Vagina (tissue), 2 donors: ENCODE measurements around the gene PLEKHM3.

Experiments used
- POLR2A ChIP-seq, 2 donors: fragments of 450-650 bp; IDR thresholded peaks; one replicate each; pipeline ENCODE4 v1.6.1; 2017; ENCODE audit warnings: antibody characterized with exemption in 2 of 2, mild to moderate bottlenecking in 2 of 2, moderate library complexity in 2 of 2
- POLR2AphosphoS5 ChIP-seq, 2 donors: sonication (generic); formaldehyde crosslinking; IDR thresholded peaks; one replicate each; pipeline ENCODE4 v1.9.0; 2017; ENCODE audit warnings: antibody characterized with exemption in 2 of 2, mild to moderate bottlenecking in 2 of 2, low read depth in 1 of 2; ENCODE audit not compliant: insufficient read depth in 1 of 2

DNA sequence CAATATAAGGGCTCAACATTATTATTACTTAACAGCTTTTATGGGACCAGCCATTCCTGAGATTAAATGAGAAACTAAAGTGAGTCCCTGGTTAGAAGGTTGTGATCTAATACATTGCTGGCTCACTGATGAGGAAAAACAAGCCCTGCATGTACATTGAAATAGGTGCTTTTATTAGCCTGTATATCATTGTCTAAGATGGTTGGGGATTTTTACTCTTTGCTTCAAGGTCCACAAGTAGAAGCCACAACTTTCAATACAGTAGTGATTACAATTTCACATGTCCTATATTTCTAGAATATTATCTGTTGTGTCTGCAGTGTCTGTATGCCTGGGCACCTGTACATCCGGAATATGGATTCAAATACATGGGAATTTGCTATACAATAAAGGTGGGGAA lies 151.5 kb downstream of the PLEKHM3 start:
- TF ChIP-seq POLR2A (IDR thresholded peaks at IDR 0.05) (no peak), POLR2AphosphoS5 (IDR thresholded peaks at IDR 0.05; ENCODE audit: insufficient read depth in 1 of 2, low read depth in 1 of 2) (no peak)
